D721Med (cell line): ENCODE results near the gene PRRX1.

ENCODE experiments used
- DNase-seq: peaks from one replicate; pipeline ENCODE4 v3.0.0; 2011; ENCODE audit warnings: low spot score; ENCODE audit not compliant: insufficient read length
- FAIRE-seq: peaks from 2 replicates; lab custom pipeline; 2011; peaks lifted over from hg19 to GRCh38; lab: Jason Lieb, UNC
- TF ChIP-seq, protein P1 (sequence below): IDR thresholded peaks from 2 replicates; pipeline ENCODE4 v1.5.1; 2012; ENCODE audit warnings: mild to moderate bottlenecking, control low read depth; ENCODE audit not compliant: insufficient read depth; ENCODE audit errors: missing control alignments

Gene PRRX1

GRCh38 chr1:170692866-170693575 lies 29.1 kb downstream of the PRRX1 start:
- no peak for DNase-seq
- TF ChIP-seq, protein P1, sequence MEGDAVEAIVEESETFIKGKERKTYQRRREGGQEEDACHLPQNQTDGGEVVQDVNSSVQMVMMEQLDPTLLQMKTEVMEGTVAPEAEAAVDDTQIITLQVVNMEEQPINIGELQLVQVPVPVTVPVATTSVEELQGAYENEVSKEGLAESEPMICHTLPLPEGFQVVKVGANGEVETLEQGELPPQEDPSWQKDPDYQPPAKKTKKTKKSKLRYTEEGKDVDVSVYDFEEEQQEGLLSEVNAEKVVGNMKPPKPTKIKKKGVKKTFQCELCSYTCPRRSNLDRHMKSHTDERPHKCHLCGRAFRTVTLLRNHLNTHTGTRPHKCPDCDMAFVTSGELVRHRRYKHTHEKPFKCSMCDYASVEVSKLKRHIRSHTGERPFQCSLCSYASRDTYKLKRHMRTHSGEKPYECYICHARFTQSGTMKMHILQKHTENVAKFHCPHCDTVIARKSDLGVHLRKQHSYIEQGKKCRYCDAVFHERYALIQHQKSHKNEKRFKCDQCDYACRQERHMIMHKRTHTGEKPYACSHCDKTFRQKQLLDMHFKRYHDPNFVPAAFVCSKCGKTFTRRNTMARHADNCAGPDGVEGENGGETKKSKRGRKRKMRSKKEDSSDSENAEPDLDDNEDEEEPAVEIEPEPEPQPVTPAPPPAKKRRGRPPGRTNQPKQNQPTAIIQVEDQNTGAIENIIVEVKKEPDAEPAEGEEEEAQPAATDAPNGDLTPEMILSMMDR: no peak
- peak; percentile 81 for FAIRE-seq

- TF ChIP-seq, protein P1: no peak
- FAIRE-seq (peak; percentile 91), DNase-seq (no peak)
Observed at GRCh38 chr1:170694172-170694926, 30.4 kb downstream of the PRRX1 start.

DNA sequence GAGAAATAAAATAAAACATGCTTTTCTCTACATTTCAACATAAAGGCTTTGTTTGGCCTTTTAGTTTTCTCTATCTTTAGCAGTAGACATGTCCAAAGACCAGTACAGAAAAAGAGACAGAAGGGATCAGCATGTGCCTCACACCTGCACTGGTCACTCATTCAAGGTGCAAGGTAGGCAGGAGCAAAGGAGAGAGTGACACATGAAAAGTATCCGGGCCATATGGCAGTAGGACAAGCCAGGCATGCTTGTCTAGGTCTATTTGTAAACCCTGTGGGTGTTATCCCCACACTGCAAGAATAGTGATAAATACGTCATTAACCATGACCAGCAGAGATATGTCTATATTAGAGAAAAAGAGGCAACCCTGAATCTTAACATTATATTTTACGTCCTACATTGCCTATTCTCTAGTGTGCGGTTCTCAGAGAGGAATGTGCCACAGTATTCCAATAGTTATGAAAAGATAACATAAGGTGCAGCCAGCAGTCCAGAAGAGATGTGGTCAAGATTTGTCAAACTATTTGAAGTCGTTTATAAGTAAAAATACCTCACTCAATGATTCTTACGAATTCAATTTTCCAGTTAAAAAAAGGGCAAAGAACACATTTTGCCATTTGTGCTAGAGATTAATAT lies 32.1 kb downstream of the PRRX1 start:
- DNase-seq: no peak
- TF ChIP-seq, protein P1: no peak
- no peak for FAIRE-seq

- DNase-seq: no peak
- FAIRE-seq: no peak
- TF ChIP-seq, protein P1: no peak
Observed at GRCh38 chr1:170696591-170697290, 32.8 kb downstream of the PRRX1 start.

- TF ChIP-seq, protein P1: no peak
- FAIRE-seq (no peak), DNase-seq (no peak)
Observed at GRCh38 chr1:170697316-170697715, 33.4 kb downstream of the PRRX1 start.

DNA sequence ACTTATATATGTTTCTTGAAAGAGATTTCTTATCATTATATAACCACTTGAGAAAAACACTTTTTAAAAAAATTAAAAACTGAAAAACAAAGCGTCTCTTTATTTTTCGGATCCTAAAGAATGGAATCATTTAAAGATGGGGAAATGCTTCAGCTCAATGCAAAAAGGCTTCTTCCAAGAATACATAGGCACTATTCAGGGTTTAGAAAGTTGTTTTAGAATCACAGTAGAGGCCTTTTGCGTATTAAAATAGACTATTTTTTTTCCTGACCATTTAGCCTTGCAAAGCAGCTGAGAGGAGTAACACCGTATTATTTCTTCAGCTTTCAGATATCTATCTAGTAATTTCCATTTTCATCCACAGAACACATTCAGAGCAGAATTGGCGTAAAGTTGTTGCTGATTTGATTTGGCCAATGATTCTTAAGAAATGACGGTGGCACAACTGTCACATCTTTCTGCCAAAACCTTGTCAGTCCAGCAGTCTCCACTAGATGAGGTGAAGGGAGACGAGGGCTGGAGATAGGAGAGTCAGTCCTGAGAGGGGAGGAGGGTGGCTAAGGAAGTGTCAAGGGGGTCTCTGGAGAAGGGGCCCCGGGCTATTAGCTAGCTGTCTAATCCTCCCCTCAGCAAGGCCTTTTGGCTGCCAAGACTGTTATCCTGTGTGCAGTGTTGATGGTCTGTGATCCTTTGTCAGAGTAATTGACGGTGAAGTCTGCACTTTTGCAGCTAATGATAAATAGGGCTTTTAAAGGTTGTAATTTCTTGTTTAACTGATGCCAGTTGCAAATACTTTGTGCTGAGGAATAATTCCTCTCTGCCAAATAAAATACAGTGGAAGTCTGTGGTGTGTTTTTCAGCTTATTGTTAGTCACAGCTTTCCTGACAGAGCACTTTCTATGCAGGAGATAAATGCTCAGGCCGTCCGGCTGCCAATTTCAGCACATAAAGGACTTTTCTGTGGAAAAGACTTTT lies 34.7 kb downstream of the PRRX1 start:
- TF ChIP-seq, protein P1: no peak
- DNase-seq (no peak), FAIRE-seq (no peak)
